H1 (cell line): ENCODE results near the gene GP9. TPM values are rescaled to one million over a fixed set of nuclear protein-coding genes. Genes with fewer than 3 reads are reported as not detected.

Source experiments
- CTCF ChIA-PET: fragments of 300-600 bp; sonication (Branson Sonifier 250); formaldehyde crosslinking; loops from one replicate; lab custom pipeline; 2021; ENCODE audit not compliant: partially characterized antibody; lab: Charles Lee
- POLR2A ChIA-PET: fragments of 300-600 bp; sonication (Branson Sonifier 250); formaldehyde crosslinking; loops from one replicate; lab custom pipeline; 2021; ENCODE audit warnings: inconsistent platforms; ENCODE audit not compliant: partially characterized antibody; lab: Charles Lee
- DNase-seq, 2 experiments: peaks; one replicate each; pipeline versions ENCODE4 v3.0.0 to v3.0.0-alpha.2; 2010 to 2022; ENCODE audit warnings: low spot score in 2 of 2, low read depth in 1 of 2, mixed read lengths in 1 of 2
- FAIRE-seq: peaks from 2 replicates; lab custom pipeline; 2011; peaks lifted over from hg19 to GRCh38; lab: Jason Lieb, UNC
- H2AFZ ChIP-seq: 2 replicates; pipeline ENCODE4 v1.8.1; 2012; ENCODE audit warnings: low read length, inconsistent platforms
- H2AK5ac ChIP-seq: 2 replicates; pipeline ENCODE4 v1.6.1; 2013; ENCODE audit warnings: low read depth, low read length
- H2BK120ac ChIP-seq: replicated peaks from 2 replicates; pipeline ENCODE3; 2013; ENCODE audit warnings: low read depth, low read length, inconsistent platforms
- H2BK12ac ChIP-seq: 2 replicates; pipeline ENCODE4 v1.6.1; 2013; ENCODE audit warnings: low read depth, low read length
- H2BK15ac ChIP-seq: 2 replicates; pipeline ENCODE4 v1.6.1; 2013; ENCODE audit warnings: low read length
- H2BK20ac ChIP-seq: 2 replicates; pipeline ENCODE4 v1.6.1; 2013; ENCODE audit warnings: low read length
- H2BK5ac ChIP-seq: 2 replicates; pipeline ENCODE4 v1.6.1; 2013; ENCODE audit warnings: low read depth, low read length
- H3K14ac ChIP-seq: 2 replicates; pipeline ENCODE4 v1.6.1; 2013; ENCODE audit warnings: inconsistent platforms; ENCODE audit not compliant: insufficient read length
- H3K18ac ChIP-seq: 2 replicates; pipeline ENCODE4 v1.6.1; 2013; ENCODE audit warnings: low read length; ENCODE audit errors: extremely low read depth
- H3K23ac ChIP-seq: 2 replicates; pipeline ENCODE4 v1.6.1; 2013; ENCODE audit warnings: inconsistent platforms; ENCODE audit not compliant: insufficient read length
- H3K23me2 ChIP-seq: 2 replicates; pipeline ENCODE4 v1.6.1; 2013; ENCODE audit warnings: low read depth, low read length
- H3K27ac ChIP-seq: 2 replicates; pipeline ENCODE4 v1.6.1; 2011; ENCODE audit warnings: low read depth, low read length, inconsistent platforms
- H3K27me3 ChIP-seq, 4 experiments: replicated peaks in 1 of 4; 1 replicate in 1 of 4; 2 replicates in 3 of 4; pipeline versions ENCODE4 v1.6.1 to v1.8.1; 2011 to 2013; ENCODE audit warnings: low read length in 3 of 4, mild to moderate bottlenecking in 3 of 4, inconsistent platforms in 2 of 4, mixed read lengths in 2 of 4, moderate library complexity in 1 of 4; ENCODE audit not compliant: control insufficient read depth in 3 of 4, insufficient read depth in 3 of 4; ENCODE audit errors: extremely low read depth in 1 of 4
- H3K36me3 ChIP-seq, 4 experiments: 2 replicates each; pipeline versions ENCODE4 v1.6.1 to v1.8.1; 2011 to 2013; ENCODE audit warnings: mild to moderate bottlenecking in 4 of 4, low read length in 3 of 4, moderate library complexity in 2 of 4, control low read depth in 1 of 4, inconsistent platforms in 1 of 4; ENCODE audit not compliant: insufficient read depth in 4 of 4, control insufficient read depth in 2 of 4
- H3K4ac ChIP-seq: replicated peaks from 2 replicates; pipeline ENCODE3; 2013; ENCODE audit warnings: low read length, low read depth, mixed read lengths, inconsistent platforms; ENCODE audit not compliant: insufficient read length
- H3K4me1 ChIP-seq, 4 experiments: replicated peaks in 1 of 4; 1 replicate in 1 of 4; 2 replicates in 3 of 4; pipeline versions ENCODE4 v1.6.1 to v1.8.1; 2011 to 2013; ENCODE audit warnings: low read length in 3 of 4, inconsistent platforms in 2 of 4, mixed read lengths in 1 of 4; ENCODE audit not compliant: insufficient read depth in 4 of 4, control insufficient read depth in 3 of 4
- H3K4me2 ChIP-seq, 2 experiments: 2 replicates each; pipeline versions ENCODE4 v1.6.1 to v1.8.1; 2011 to 2013; ENCODE audit warnings: low read depth in 2 of 2, low read length in 2 of 2, control low read depth in 1 of 2, inconsistent platforms in 1 of 2, mild to moderate bottlenecking in 1 of 2; ENCODE audit not compliant: insufficient read depth in 1 of 2
- H3K4me3 ChIP-seq, 4 experiments: fragments of 200-600, 300-600 bp in 1 of 4; sonication (generic), shearing (Covaris generic), sonication (Bioruptor Twin) in 1 of 4; 2 replicates each; pipeline versions ENCODE4 v1.5.1 to v1.8.1; 2011 to 2016; ENCODE audit warnings: low read length in 4 of 4, low read depth in 3 of 4, control low read depth in 2 of 4, inconsistent platforms in 2 of 4, mild to moderate bottlenecking in 2 of 4, mixed read lengths in 1 of 4, moderate library complexity in 1 of 4; ENCODE audit not compliant: insufficient read depth in 2 of 4; ENCODE audit errors: extremely low read depth in 1 of 4
- H3K56ac ChIP-seq: replicated peaks from 2 replicates; pipeline ENCODE3; 2013; ENCODE audit warnings: low read depth, mild to moderate bottlenecking, mixed read lengths, low read length, inconsistent platforms; ENCODE audit not compliant: insufficient read length
- H3K79me1 ChIP-seq: 2 replicates; pipeline ENCODE4 v1.6.1; 2013; ENCODE audit warnings: low read depth, low read length, control low read depth
- H3K79me2 ChIP-seq, 2 experiments: 2 replicates each; pipeline versions ENCODE4 v1.6.1 to v1.8.1; 2012 to 2013; ENCODE audit warnings: low read length in 2 of 2, mild to moderate bottlenecking in 2 of 2, inconsistent platforms in 1 of 2; ENCODE audit not compliant: insufficient read depth in 2 of 2, control insufficient read depth in 1 of 2
- H3K9ac ChIP-seq, 4 experiments: replicated peaks in 1 of 4; 1 replicate in 1 of 4; 2 replicates in 3 of 4; pipeline versions ENCODE4 v1.6.1 to v1.8.1; 2011 to 2013; ENCODE audit warnings: low read depth in 3 of 4, low read length in 3 of 4, control low read depth in 2 of 4, mild to moderate bottlenecking in 2 of 4, moderate library complexity in 2 of 4, inconsistent platforms in 1 of 4; ENCODE audit errors: extremely low read depth in 1 of 4
- H3K9me3 ChIP-seq, 2 experiments: 2 replicates each; pipeline versions ENCODE4 v1.6.1 to v1.8.1; 2012 to 2013; ENCODE audit warnings: mild to moderate bottlenecking in 2 of 2, moderate library complexity in 2 of 2, control low read depth in 1 of 2, inconsistent platforms in 1 of 2, low read depth in 1 of 2, low read length in 1 of 2, mixed read lengths in 1 of 2; ENCODE audit not compliant: insufficient read depth in 2 of 2
- H4K20me1 ChIP-seq, 2 experiments: replicated peaks in 1 of 2; 2 replicates each; pipeline versions ENCODE3 to v1.8.1; 2011 to 2013; ENCODE audit warnings: inconsistent platforms in 2 of 2, low read length in 2 of 2, mild to moderate bottlenecking in 1 of 2; ENCODE audit not compliant: insufficient read depth in 2 of 2, control insufficient read depth in 1 of 2
- H4K5ac ChIP-seq: 2 replicates; pipeline ENCODE4 v1.6.1; 2013; ENCODE audit warnings: low read length, low read depth, mixed read lengths, inconsistent platforms; ENCODE audit not compliant: insufficient read length
- H4K8ac ChIP-seq: 2 replicates; pipeline ENCODE4 v1.8.0; 2013; ENCODE audit warnings: mild to moderate bottlenecking, moderate library complexity, low read length, inconsistent platforms; ENCODE audit not compliant: insufficient read depth; ENCODE audit errors: extremely low read depth
- H4K91ac ChIP-seq: replicated peaks from 2 replicates; pipeline ENCODE3; 2013; ENCODE audit warnings: low read length, mixed read lengths, inconsistent platforms; ENCODE audit not compliant: insufficient read length
- BACH1 ChIP-seq: IDR thresholded peaks from 2 replicates; pipeline ENCODE4 v1.6.1; 2012; ENCODE audit warnings: low read length, improper control_type of control experiment
- CEBPB ChIP-seq: IDR thresholded peaks from 2 replicates; pipeline ENCODE4 v1.6.1; 2012; ENCODE audit warnings: low read depth, low read length
- EGR1 ChIP-seq: IDR thresholded peaks from 2 replicates; pipeline ENCODE4 v1.6.1; 2011; ENCODE audit warnings: low read depth, low read length, borderline replicate concordance
- HDAC2 ChIP-seq, 2 experiments: fragments of 300-600 bp in 1 of 2; sonication (generic) in 1 of 2; IDR thresholded peaks; 2 replicates each; pipeline ENCODE4 v1.6.1; 2011 to 2012; ENCODE audit warnings: low read depth in 2 of 2, low read length in 2 of 2, mild to moderate bottlenecking in 2 of 2, moderate library complexity in 2 of 2, borderline replicate concordance in 1 of 2, inconsistent platforms in 1 of 2
- HDAC6 ChIP-seq: IDR thresholded peaks from one replicate; pipeline ENCODE4 v1.7.1; 2012; ENCODE audit warnings: low read depth, mild to moderate bottlenecking, inconsistent platforms, low read length, moderate library complexity
- POLR2AphosphoS5 ChIP-seq: IDR thresholded peaks from 2 replicates; pipeline ENCODE4 v1.6.1; 2011; ENCODE audit warnings: low read depth, low read length
- RBBP5 ChIP-seq: IDR thresholded peaks from 2 replicates; pipeline ENCODE4 v1.7.1; 2012; ENCODE audit warnings: low read depth, mild to moderate bottlenecking, inconsistent platforms, low read length, moderate library complexity, borderline replicate concordance
- RNF2 ChIP-seq: fragments of 200-900, 300-1000 bp; sonication (generic); IDR thresholded peaks from 2 replicates; pipeline ENCODE4 v1.7.1; 2016; ENCODE audit warnings: borderline replicate concordance, low read depth, mild to moderate bottlenecking, antibody characterized with exemption, low read length; ENCODE audit not compliant: poor library complexity, severe bottlenecking; ENCODE audit errors: missing control alignments
- SIX5 ChIP-seq: IDR thresholded peaks from 2 replicates; pipeline ENCODE4 v1.6.1; 2011; ENCODE audit warnings: mild to moderate bottlenecking, low read depth, low read length
- SP1 ChIP-seq: IDR thresholded peaks from 2 replicates; pipeline ENCODE4 v1.6.1; 2011; ENCODE audit warnings: low read depth, low read length
- TEAD4 ChIP-seq: IDR thresholded peaks from 2 replicates; pipeline ENCODE4 v1.6.1; 2012; ENCODE audit warnings: low read depth, low read length, inconsistent platforms, mixed read lengths
- YY1 ChIP-seq: IDR thresholded peaks from 2 replicates; pipeline ENCODE4 v1.6.1; 2011; ENCODE audit warnings: low read depth, mild to moderate bottlenecking, low read length
- WGBS, 2 experiments: shearing (Covaris generic) in 1 of 2; methylation state at CpG; one replicate each; pipeline versions ENCODE4 v1.1.6 to v1.1.7; 2013 to 2015; ENCODE audit warnings: low lambda C conversion rate in 2 of 2, mixed read lengths in 2 of 2, inconsistent platforms in 1 of 2, low coverage in 1 of 2, missing lambda C conversion rate in 1 of 2; ENCODE audit not compliant: insufficient replicate concordance in 2 of 2, insufficient coverage in 1 of 2, insufficient read length in 1 of 2; ENCODE audit errors: extremely low coverage in 1 of 2, missing lambda C conversion rate in 1 of 2; 5-methylcytosine and 5-hydroxymethylcytosine counted together
- polyA plus RNA-seq, 7 experiments: library from polyadenylated mRNA; depleted of rRNA in 3 of 7; stranded (reverse) in 5 of 7; unstranded in 2 of 7; fragments of >200 nt in 5 of 7; fragments of 200-250 nt in 2 of 7; gene quantifications; 1 replicate in 5 of 7; 2 replicates in 1 of 7; 4 replicates in 1 of 7; pipeline versions ENCODE4 v1.2.1 to v1.2.3, GENCODE V29; 2011 to 2013; ENCODE audit warnings: missing spikeins in 2 of 7, mixed read lengths in 2 of 7
- total RNA-seq: library from RNA; stranded (reverse); fragmentation: NEBNext Ultra II Directional; extraction: Animal tissue kit (Norgen Biotek cat#: 25700); gene quantifications from 2 replicates; pipeline ENCODE4 v1.2.1, GENCODE V29; 2021
- TF ChIP-seq, protein P1 (sequence below): IDR thresholded peaks from 2 replicates; pipeline ENCODE4 v1.6.1; 2011; ENCODE audit warnings: low read length, improper control_type of control experiment

GP9 gene
- total and polyA plus RNA-seq, 2 of the 8 experiments (the other 6 are each of a cell fraction or from before 2014, with no cell fraction given) = not detected

DNA sequence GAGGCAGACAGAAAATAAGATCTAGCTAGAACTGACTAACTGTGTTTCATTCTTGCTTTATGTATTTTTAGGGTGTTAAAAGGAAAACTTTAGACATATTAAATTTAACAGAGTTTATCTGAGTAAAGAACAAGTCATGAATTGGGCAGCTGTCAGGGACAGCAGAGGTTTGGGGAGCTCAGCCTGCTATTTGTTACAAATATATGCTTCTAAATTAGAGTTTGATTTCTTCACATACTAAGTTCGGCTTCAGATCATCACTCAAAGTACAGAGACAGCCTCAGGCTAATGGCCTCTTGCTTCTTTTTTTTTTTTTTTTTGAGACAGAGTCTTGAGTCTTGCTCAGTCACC lies 37.6 kb upstream of the GP9 start:
- H2BK20ac ChIP-seq = no peak overlapping the region
- no peak overlapping the region for H3K27ac ChIP-seq
- H3K4ac ChIP-seq = no peak overlapping the region
- ChIA-PET CTCF (interaction anchor here (0.7 to 10.0 kb wide), 10 partner anchors 9 to 223 kb away, joined by 3 to 58 read pairs (median 4); no protein-coding TSS in a partner anchor), POLR2A (no interaction called here)
- H3K79me1 ChIP-seq = no peaks in the 10 kb centered on the region
- H4K8ac ChIP-seq = no peak overlapping the region
- H2BK15ac ChIP-seq = no peak overlapping the region
- H3K36me3 ChIP-seq = no peaks in the 10 kb centered on the region
- no peak overlapping the region for H3K18ac ChIP-seq
- no peak overlapping the region for H3K14ac ChIP-seq
- H3K27me3 ChIP-seq = peaks cover 5 to 23% (median 19%) of the 10 kb centered on the region in 4 experiments
- H3K9ac ChIP-seq = no peak overlapping the region
- no peak overlapping the region for H3K56ac ChIP-seq
- H2BK12ac ChIP-seq = no peak overlapping the region
- no peak overlapping the region for H3K4me3 ChIP-seq
- no peak for FAIRE-seq
- H3K23me2 ChIP-seq = no peaks in the 10 kb centered on the region; the same call in 1 of the 2 replicates
- H3K9me3 ChIP-seq = no peaks in the 10 kb centered on the region
- H4K5ac ChIP-seq = no peak overlapping the region
- H2AFZ ChIP-seq = no peak overlapping the region
- H3K79me2 ChIP-seq = no peaks in the 10 kb centered on the region
- no peak overlapping the region for H2BK120ac ChIP-seq
- H3K23ac ChIP-seq = no peak overlapping the region
- no peak overlapping the region for H3K4me2 ChIP-seq
- H4K20me1 ChIP-seq = no peaks in the 10 kb centered on the region
- no peak for DNase-seq
- H3K4me1 ChIP-seq = peaks cover 0 to 4% (median 0%) of the 10 kb centered on the region in 4 experiments; a peak in 3 of 7 replicates
- H4K91ac ChIP-seq = no peak overlapping the region
- H2BK5ac ChIP-seq = no peak overlapping the region
- H2AK5ac ChIP-seq = no peak overlapping the region
- WGBS, 2 experiments = 100% methylated on average over 1 of the region's 1 CpG; no CpG with 5 or more reads in 1 of the 2 experiments
- TF ChIP-seq SP1 (no peak), TEAD4 (no peak), EGR1 (no peak), SIX5 (no peak), YY1 (no peak), HDAC2 (IDR thresholded peaks at IDR 0.05; ENCODE audit: borderline replicate concordance in 1 of 2, low read depth in 2 of 2, low read length in 2 of 2) (no peak), RBBP5 (no peak), HDAC6 (no peak), BACH1 (no peak), RNF2 (no peak), CEBPB (no peak), POLR2AphosphoS5 (no peak)
- TF ChIP-seq, protein P1, sequence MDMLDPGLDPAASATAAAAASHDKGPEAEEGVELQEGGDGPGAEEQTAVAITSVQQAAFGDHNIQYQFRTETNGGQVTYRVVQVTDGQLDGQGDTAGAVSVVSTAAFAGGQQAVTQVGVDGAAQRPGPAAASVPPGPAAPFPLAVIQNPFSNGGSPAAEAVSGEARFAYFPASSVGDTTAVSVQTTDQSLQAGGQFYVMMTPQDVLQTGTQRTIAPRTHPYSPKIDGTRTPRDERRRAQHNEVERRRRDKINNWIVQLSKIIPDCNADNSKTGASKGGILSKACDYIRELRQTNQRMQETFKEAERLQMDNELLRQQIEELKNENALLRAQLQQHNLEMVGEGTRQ = no peak
